Hematopoietic multipotent progenitor cell treated with erythropoietin and hydrocortisone succinate and interleukin-3 and kit ligand, for 8 days (in vitro differentiated cells): ENCODE results near the gene KIAA0930.

Experiments
- DNase-seq: peaks from one replicate; pipeline ENCODE4 v3.0.0-alpha.2; 2015

Gene KIAA0930

DNA sequence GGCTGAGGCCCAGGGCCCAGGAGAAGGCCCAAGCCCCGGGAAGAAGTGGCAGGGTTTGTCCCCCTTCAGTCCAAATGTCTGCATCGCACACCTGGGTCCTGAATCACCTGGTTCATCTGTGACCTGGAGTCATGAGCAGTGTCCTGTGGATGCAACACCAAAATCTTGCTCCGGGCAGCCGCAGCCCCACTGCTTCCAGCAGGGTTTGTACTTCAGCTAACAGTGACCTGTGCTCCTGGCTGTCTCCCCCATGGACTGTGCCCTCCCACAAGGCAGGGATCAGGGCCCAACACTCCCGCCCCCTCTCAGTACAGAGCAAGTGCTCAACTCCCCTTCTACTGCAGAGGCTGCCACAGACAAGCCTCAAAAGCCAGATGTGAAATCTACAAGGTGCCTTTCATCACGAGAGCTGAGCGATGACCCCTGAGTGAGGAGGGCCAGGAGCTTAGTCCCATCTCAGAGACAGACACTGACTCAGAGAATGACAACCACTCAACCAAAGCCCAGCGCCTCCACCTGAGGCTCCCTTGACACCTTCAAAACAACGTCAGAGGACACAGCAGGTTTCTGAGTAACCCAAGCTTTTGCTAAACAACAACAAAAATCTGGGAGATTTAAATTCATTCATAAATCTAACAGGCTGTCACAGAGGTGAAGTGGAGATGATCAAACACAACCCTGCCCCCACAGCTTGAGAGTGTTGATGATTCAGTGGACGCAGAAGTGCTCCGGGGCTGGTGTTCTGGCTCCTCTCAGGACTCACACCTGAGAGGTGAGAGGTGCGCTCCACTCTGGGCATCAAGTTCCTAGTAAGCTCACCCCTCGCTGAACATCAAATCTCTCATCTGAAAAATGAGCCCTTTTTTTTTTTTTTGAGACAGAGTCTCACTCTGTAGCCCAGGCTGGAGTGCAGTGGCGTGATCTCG is 3.4 kb downstream of the KIAA0930 start:
- DNase-seq = no peak

- DNase-seq = no peak
Measured at GRCh38 chr22:45235851-45236342, 4.8 kb downstream of the KIAA0930 start.

DNA sequence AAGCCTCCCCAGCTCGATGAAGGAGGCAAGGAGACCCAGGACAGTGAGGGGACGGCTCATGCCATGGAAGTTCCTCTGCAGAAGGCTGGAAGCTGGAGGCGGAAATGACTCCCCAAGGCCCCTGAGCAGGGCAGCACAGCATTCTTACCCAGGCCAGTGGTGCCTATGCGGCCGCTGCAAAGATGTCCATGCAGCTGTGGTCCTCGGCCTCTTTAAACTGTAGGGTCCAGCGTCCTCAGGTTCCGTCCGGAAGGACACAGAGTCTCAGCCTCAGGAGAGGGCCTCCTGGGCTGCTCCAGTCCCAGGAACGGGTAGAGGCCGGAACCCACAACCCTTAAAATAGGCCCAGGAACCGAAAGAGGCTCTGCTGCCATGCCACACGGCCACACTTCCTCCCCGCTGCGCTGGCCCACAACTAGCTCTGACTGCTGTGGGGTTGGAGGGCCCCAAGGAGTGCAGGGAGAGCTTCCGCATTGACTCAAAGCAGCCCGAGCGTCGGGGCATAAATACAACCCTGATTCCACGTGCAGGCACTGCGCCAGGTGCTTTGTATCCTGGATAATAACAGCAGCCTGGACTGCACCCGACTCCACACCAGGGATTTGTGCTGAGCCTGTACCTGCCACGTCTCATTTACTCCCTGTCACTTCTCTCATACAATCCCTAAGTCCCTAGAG is 5.5 kb downstream of the KIAA0930 start:
- peak; percentile 28 for DNase-seq

DNA sequence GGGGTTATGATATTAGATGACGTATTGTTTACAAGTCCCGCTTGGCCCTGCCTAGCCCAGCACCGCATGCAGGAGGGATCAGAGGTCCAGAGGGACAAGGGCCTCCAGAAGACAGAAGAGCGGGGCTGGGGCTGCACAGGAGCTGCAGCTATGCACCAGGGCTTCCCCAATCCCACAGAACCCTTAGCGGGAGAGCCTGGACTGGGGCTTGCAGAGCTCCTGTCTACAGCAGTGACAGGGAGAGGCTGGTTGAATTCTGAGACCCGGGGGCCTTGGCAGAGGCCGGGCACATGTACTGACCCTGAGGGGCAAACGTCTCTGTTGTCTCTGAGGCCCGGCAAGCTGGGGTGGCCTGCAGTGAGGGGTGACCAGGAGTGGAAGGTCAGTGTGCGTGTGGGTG is 6.9 kb downstream of the KIAA0930 start:
- no peak for DNase-seq

GRCh38 chr22:45233386-45233785 is 7.3 kb downstream of the KIAA0930 start:
- no peak for DNase-seq

- no peak for DNase-seq
Measured at GRCh38 chr22:45231293-45231692, 9.4 kb downstream of the KIAA0930 start.

GRCh38 chr22:45230026-45230721 is 10.5 kb downstream of the KIAA0930 start:
- DNase-seq = no peak

- no peak for DNase-seq
Measured at GRCh38 chr22:45229181-45229580, 11.5 kb downstream of the KIAA0930 start.

DNA sequence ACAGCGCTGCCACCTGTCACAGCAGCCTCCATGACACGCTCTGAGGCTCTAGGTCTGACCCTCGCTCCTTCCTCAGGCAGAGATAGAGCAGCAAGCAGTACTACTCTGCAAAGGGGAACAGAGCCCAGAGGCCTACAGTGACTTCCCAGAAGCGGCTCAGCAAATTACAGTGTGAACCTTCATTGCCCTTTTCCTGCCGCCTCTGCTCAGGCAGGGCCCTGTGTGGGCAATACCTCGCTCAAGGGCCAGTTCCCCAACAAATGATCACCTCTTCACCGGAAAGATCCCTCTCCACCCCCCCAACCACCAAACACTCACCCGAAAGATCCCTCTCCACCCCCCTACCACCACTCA is 12.3 kb downstream of the KIAA0930 start:
- DNase-seq = no peak

GRCh38 chr22:45227645-45228400 is 12.9 kb downstream of the KIAA0930 start:
- DNase-seq = no peak

DNA sequence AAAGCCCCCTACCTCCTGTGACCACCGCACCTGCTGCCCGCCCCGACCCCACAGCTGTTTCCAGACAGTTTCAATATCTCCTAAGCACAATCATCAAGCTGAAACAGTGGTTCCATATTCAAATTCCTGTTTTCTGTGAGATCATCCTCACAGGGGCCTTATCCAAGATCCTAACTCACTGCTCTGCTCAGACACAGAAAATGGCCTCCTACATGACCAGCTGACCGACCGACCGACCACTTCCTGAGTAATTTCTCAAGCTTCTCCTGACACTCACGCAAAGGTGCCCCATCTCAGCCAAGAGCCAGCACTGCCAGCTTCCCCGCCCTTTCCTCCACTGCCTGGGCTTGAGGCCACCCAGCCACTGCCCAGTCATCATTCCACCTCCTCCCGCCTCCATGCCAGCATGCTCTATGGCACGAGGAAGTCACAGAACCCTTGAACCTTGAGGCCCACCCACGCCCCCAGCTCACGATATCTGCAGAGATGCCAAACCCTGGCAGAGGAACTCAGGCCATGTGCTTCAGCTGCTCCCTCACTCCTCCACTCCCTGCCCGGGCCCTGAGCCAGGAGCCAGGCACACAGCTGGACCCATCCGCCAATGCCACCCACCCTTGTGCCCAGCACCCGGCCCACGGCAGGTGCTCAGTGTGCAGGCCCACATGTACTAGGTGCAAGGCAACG is 14.0 kb downstream of the KIAA0930 start:
- DNase-seq = peak; percentile 47

DNA sequence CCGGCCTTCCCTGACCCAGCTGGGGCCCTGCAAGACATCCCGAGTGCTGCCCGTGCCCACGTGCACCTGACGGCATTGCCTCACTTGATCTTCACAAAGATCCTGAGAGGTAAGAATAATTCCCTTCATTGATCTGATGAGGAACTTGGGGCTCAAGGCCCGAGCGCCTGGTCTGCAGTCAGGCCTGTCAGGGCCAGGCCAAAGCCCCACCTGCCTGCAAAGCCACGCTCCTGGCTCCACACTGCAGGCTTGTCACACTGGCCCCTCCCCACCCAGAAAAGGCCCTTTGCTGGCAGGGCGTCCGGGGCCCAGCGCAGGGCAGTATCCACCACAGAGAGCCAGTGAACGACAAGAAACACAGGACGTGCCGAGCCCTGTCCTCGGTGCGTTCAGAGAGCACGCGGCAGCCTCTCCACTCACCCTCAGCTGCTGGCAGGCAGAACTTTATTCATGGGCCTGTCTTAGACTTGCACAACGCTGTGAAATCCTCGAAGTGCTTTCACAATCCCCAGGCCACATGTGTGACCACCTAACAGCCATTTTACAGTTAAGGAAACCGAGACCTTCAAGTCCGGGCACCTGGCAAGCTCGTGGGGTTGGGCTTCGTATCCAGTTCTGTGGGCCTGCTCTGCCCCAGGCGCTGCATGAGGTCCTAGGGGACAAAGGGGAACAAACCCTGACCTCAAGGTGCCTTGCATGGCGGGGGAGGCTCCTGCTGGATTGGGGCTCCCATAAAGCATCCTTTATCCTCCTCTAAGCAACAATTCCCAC is 14.8 kb downstream of the KIAA0930 start:
- DNase-seq = peak; percentile 31

GRCh38 chr22:45224988-45225731 is 15.5 kb downstream of the KIAA0930 start:
- no peak for DNase-seq

GRCh38 chr22:45224331-45224730 is 16.4 kb downstream of the KIAA0930 start:
- DNase-seq = no peak

DNA sequence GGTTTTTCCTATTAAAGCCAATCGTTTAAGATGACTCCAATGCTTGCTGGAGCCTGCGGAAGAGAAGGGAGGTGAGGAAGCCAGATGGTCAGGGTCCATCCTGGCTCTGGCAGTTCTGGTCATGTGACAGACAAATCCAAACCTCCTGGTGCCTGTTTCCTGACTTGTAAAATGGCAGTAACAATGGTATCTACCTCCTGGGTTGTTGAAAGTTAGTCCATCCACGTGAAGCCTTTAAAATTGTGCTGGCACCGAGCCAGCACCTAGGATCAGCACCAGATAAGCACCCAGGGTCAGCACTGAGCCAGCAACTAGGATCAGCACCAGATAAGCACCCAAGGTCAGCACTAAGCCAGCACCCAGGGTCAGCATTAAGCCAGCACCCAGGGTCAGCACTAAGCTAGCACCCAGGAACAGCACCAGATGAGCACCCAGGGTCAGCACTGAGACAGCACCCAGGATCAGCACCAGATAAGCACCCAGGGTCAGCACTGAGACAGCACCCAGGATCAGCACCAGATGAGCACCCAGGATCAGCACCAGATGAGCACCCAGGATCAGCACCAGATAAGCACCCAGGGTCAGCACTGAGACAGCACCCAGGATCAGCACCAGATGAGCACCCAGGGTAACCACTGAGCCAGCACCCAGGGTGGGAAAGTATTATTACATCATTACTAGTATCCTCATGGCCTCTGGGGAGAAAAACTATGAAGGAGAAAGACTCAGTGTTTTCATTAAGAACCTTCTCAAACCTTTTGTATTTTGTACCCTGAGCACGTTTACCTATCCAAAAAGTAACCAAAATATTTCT is 17.2 kb downstream of the KIAA0930 start:
- peak; percentile 40 for DNase-seq

DNA sequence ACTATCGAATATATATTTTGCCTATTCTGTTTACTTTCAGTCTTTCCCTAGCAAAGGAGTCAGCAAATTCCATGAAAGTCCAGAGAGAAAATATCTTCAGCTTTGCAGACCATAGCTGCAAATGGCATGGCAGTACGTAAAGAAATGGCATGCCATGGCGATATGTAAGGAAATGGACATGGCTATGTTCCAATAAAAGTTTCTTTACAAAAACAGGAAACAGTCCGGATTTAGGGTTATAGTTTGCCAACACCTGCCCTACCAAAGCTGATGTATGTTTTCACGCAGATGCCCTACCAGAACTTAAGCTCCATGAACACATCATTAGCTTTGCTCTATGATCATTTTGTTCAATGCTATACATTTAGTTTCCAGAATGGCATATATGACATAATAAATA is 19.5 kb downstream of the KIAA0930 start:
- no peak for DNase-seq

DNA sequence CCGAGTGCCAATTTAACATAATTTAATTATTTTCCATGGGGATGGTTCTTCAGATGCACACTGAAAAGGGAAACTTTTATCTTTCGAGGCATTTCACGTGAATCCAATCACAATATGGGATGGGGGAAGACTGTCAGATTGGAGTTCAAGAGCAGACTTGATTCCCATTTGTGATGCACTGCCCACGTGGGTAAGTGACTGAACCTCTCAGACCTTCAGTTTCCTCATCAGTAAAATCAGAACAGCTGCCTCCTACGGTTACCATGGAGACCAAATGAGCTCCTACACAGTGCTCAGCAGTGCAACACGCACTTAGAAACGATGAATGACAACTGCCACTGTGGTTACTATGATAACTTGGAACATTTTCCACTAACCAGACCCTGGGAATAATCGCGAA is 21.7 kb downstream of the KIAA0930 start:
- no peak for DNase-seq

GRCh38 chr22:45217806-45218205 is 22.9 kb downstream of the KIAA0930 start:
- no peak for DNase-seq

- DNase-seq = no peak
Measured at GRCh38 chr22:45217345-45217744, 23.3 kb downstream of the KIAA0930 start.
